ENCODE data around the gene INPP4A.

DNA sequence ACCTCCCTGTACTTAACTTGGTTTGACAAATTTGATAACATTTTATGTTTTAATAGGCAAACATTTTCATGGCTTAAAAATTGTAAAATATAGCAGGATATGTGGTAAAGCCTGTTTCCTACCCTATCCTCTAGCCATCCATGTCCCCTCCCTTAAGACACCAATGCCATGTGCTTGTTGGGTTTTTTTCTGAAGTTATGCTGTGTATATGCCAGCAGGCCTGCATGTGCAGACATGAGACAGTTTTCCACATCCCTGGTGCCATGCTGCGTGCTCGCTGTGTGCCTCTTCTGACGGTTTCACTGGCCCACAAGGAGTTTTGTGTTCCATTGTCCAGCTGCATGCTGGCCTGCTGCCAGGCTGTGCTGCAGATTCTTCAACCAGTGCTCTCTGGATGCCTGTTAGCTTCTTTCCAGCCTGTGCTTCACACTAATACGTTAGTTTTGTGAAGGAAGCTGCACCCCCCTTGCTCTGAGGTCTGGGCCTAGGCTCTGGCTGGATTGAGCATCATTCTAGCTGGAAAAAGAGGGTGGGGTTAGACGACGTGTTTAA lies 16.9 kb downstream of the INPP4A start:
- no peak for TF ChIP-seq EP300 (IDR thresholded peaks at IDR 0.05; ENCODE audit: low read depth)
- TF ChIP-seq, protein P1, sequence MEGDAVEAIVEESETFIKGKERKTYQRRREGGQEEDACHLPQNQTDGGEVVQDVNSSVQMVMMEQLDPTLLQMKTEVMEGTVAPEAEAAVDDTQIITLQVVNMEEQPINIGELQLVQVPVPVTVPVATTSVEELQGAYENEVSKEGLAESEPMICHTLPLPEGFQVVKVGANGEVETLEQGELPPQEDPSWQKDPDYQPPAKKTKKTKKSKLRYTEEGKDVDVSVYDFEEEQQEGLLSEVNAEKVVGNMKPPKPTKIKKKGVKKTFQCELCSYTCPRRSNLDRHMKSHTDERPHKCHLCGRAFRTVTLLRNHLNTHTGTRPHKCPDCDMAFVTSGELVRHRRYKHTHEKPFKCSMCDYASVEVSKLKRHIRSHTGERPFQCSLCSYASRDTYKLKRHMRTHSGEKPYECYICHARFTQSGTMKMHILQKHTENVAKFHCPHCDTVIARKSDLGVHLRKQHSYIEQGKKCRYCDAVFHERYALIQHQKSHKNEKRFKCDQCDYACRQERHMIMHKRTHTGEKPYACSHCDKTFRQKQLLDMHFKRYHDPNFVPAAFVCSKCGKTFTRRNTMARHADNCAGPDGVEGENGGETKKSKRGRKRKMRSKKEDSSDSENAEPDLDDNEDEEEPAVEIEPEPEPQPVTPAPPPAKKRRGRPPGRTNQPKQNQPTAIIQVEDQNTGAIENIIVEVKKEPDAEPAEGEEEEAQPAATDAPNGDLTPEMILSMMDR (IDR thresholded peaks at IDR 0.05), result no peak
- TF ChIP-seq POLR2A (IDR thresholded peaks at IDR 0.05), result no peak
- TF ChIP-seq POLR2AphosphoS5 (IDR thresholded peaks at IDR 0.05), result no peak
